H9 (cell line): Measurements from ENCODE around the gene PLP2. TPM values are rescaled to one million over a fixed set of nuclear protein-coding genes. Genes with fewer than 3 reads are reported as not detected.

Experiments used
- DNase-seq: peaks from one replicate; pipeline ENCODE4 v3.0.0-alpha.2; 2017
- H2AFZ ChIP-seq: one replicate; pipeline ENCODE4 v1.6.1; 2013; ENCODE audit warnings: mild to moderate bottlenecking, low read length, control low read depth, moderate library complexity
- H2AK5ac ChIP-seq: 2 replicates; pipeline ENCODE4 v1.6.1; 2013; ENCODE audit warnings: low read length, control low read depth, mixed read lengths; ENCODE audit not compliant: insufficient read length
- H2BK120ac ChIP-seq: one replicate; pipeline ENCODE4 v1.6.1; 2013; ENCODE audit warnings: low read depth, mild to moderate bottlenecking, low read length, control low read depth, inconsistent platforms; ENCODE audit not compliant: poor library complexity, severe bottlenecking
- H2BK12ac ChIP-seq: 2 replicates; pipeline ENCODE4 v1.6.1; 2013; ENCODE audit warnings: low read length, control low read depth, mixed read lengths, low read depth; ENCODE audit not compliant: insufficient read length
- H2BK15ac ChIP-seq: 2 replicates; pipeline ENCODE4 v1.6.1; 2013; ENCODE audit warnings: low read depth, low read length, control low read depth
- H2BK20ac ChIP-seq: one replicate; pipeline ENCODE4 v1.6.1; 2013; ENCODE audit warnings: low read depth, mild to moderate bottlenecking, low read length, control low read depth, inconsistent platforms; ENCODE audit not compliant: poor library complexity, severe bottlenecking
- H2BK5ac ChIP-seq: 2 replicates; pipeline ENCODE4 v1.6.1; 2013; ENCODE audit warnings: low read length, control low read depth, mixed read lengths; ENCODE audit not compliant: insufficient read length
- H3K14ac ChIP-seq: 2 replicates; pipeline ENCODE4 v1.6.1; 2013; ENCODE audit warnings: low read length, control low read depth; ENCODE audit not compliant: insufficient read depth
- H3K18ac ChIP-seq: 2 replicates; pipeline ENCODE4 v1.6.1; 2013; ENCODE audit warnings: low read depth, mild to moderate bottlenecking, mixed read lengths, low read length, control low read depth; ENCODE audit not compliant: insufficient read length
- H3K23ac ChIP-seq: 2 replicates; pipeline ENCODE4 v1.6.1; 2013; ENCODE audit warnings: low read length, control low read depth, mixed read lengths, low read depth; ENCODE audit not compliant: insufficient read length
- H3K23me2 ChIP-seq: 2 replicates; pipeline ENCODE4 v1.6.1; 2013; ENCODE audit warnings: low read depth, mild to moderate bottlenecking, mixed read lengths, low read length, control low read depth; ENCODE audit not compliant: insufficient read length, poor library complexity, severe bottlenecking
- H3K27ac ChIP-seq: 2 replicates; pipeline ENCODE4 v1.5.1; 2013; ENCODE audit warnings: low read length, control low read depth, mixed read lengths, low read depth; ENCODE audit not compliant: insufficient read length
- H3K27me3 ChIP-seq: 2 replicates; pipeline ENCODE4 v1.6.1; 2013; ENCODE audit warnings: low read length, control low read depth, inconsistent platforms; ENCODE audit not compliant: insufficient read depth
- H3K4ac ChIP-seq: 2 replicates; pipeline ENCODE4 v1.6.1; 2013; ENCODE audit warnings: low read depth, mild to moderate bottlenecking, control low read depth, inconsistent platforms, low read length, moderate library complexity
- H3K4me1 ChIP-seq: 2 replicates; pipeline ENCODE4 v1.6.1; 2013; ENCODE audit warnings: low read length, control low read depth, inconsistent platforms; ENCODE audit not compliant: insufficient read depth
- H3K4me2 ChIP-seq: 2 replicates; pipeline ENCODE4 v1.6.1; 2013; ENCODE audit warnings: low read length, control low read depth, mixed read lengths; ENCODE audit not compliant: insufficient read length, insufficient read depth
- H3K56ac ChIP-seq: 2 replicates; pipeline ENCODE4 v1.6.1; 2013; ENCODE audit warnings: low read depth, mild to moderate bottlenecking, mixed read lengths, low read length, control low read depth; ENCODE audit not compliant: insufficient read length
- H3K79me1 ChIP-seq: 2 replicates; pipeline ENCODE4 v1.6.1; 2013; ENCODE audit warnings: low read depth, mild to moderate bottlenecking, moderate library complexity, low read length, control low read depth, inconsistent platforms; ENCODE audit not compliant: insufficient read depth, poor library complexity, severe bottlenecking
- H3K79me2 ChIP-seq: 2 replicates; pipeline ENCODE4 v1.6.1; 2013; ENCODE audit warnings: low read length, control low read depth, inconsistent platforms; ENCODE audit not compliant: insufficient read depth
- H3K9ac ChIP-seq: 2 replicates; pipeline ENCODE4 v1.6.1; 2013; ENCODE audit warnings: low read length, control low read depth, mixed read lengths; ENCODE audit not compliant: insufficient read length; ENCODE audit errors: extremely low read depth
- H3K9me3 ChIP-seq: one replicate; pipeline ENCODE4 v1.6.1; 2013; ENCODE audit warnings: low read depth, low read length, inconsistent platforms; ENCODE audit not compliant: control insufficient read depth
- H3T11ph ChIP-seq: one replicate; pipeline ENCODE4 v1.6.1; 2013; ENCODE audit warnings: mild to moderate bottlenecking, low read length, control low read depth, inconsistent platforms
- H4K20me1 ChIP-seq: one replicate; pipeline ENCODE4 v1.6.1; 2013; ENCODE audit not compliant: control insufficient read depth, insufficient read length, insufficient read depth
- H4K5ac ChIP-seq: 2 replicates; pipeline ENCODE4 v1.6.1; 2013; ENCODE audit warnings: low read depth, mild to moderate bottlenecking, mixed read lengths, low read length, control low read depth; ENCODE audit not compliant: insufficient read length
- H4K8ac ChIP-seq: replicated peaks from 2 replicates; pipeline ENCODE4 v1.6.1; 2013; ENCODE audit warnings: low read length, control low read depth, mixed read lengths, low read depth; ENCODE audit not compliant: insufficient read length
- H4K91ac ChIP-seq: 2 replicates; pipeline ENCODE4 v1.6.1; 2013; ENCODE audit warnings: low read depth, mild to moderate bottlenecking, moderate library complexity, mixed read lengths, low read length, control low read depth; ENCODE audit not compliant: insufficient read length
- H3K27ac Mint-ChIP-seq, 3 experiments: 2 replicates in 2 of 3; 3 replicates in 1 of 3; pipeline ENCODE4 v1.8.0; 2020 to 2021; ENCODE audit warnings: mixed read lengths in 3 of 3, mild to moderate bottlenecking in 1 of 3, moderate library complexity in 1 of 3
- H3K27me3 Mint-ChIP-seq: 2 replicates; pipeline ENCODE4 v1.8.0; 2021; ENCODE audit warnings: low read depth, mild to moderate bottlenecking, moderate library complexity, mixed read lengths
- H3K36me3 Mint-ChIP-seq, 3 experiments: 2 replicates in 2 of 3; 3 replicates in 1 of 3; pipeline ENCODE4 v1.8.0; 2020 to 2021; ENCODE audit warnings: low read depth in 3 of 3, mixed read lengths in 3 of 3; ENCODE audit not compliant: insufficient read depth in 1 of 3
- H3K4me1 Mint-ChIP-seq, 2 experiments: 2 replicates each; pipeline ENCODE4 v1.8.0; 2020; ENCODE audit warnings: mixed read lengths in 2 of 2
- H3K4me3 Mint-ChIP-seq, 2 experiments: 2 replicates in 1 of 2; 3 replicates in 1 of 2; pipeline ENCODE4 v1.8.0; 2020 to 2021; ENCODE audit warnings: mild to moderate bottlenecking in 2 of 2, mixed read lengths in 2 of 2, moderate library complexity in 1 of 2
- H3K9me3 Mint-ChIP-seq, 2 experiments: 2 replicates in 1 of 2; 3 replicates in 1 of 2; pipeline ENCODE4 v1.8.0; 2020; ENCODE audit warnings: mild to moderate bottlenecking in 2 of 2, mixed read lengths in 2 of 2, moderate library complexity in 1 of 2
- total RNA-seq: library from RNA; stranded (reverse); gene quantifications from 2 replicates; pipeline ENCODE4 v1.2.1, GENCODE V29; 2021
- TF ChIP-seq, protein P1 (sequence below): fragments of 200-600 bp; sonication (generic); conservative IDR thresholded peaks from 3 replicates; pipeline ENCODE4 v1.8.0; 2021; ENCODE audit warnings: antibody characterized with exemption, mild to moderate bottlenecking

The PLP2 gene
- total RNA-seq, 1 experiment from 2014 or later, result 11.7 TPM

DNA sequence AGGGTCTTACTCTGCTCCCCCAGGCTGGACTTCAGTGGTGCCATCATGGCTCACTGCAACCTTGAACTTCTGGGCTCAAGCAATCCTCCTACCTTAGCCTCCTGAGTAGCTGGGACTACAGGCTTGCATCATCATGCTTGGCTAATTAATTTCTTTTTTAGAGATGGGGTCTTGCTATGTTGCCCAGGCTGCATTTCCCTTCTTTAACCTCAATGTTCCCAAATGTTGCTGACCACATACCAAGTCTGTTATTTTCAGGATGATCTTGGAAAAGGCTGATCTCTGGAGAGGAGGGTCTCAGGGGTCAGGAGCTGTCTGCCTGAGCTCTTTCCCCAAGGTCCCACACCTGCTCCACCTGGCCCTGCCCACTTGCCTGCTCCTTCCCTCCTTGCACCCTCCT lies 48.4 kb downstream of the PLP2 start:
- H3K36me3 Mint-ChIP-seq, result peaks cover 0 to 17% (median 6%) of the 10 kb centered on the region in 3 experiments; a peak in 6 of 7 replicates
- Histone ChIP-seq H3T11ph (no peak overlapping the region), H3K27ac (no peak overlapping the region), H2BK15ac (no peak overlapping the region), H3K14ac (no peak overlapping the region), H3K4ac (no peak overlapping the region), H2AK5ac (no peak overlapping the region), H3K23ac (no peak overlapping the region), H3K79me2 (no peaks in the 10 kb centered on the region), H4K5ac (no peak overlapping the region), H3K56ac (no peak overlapping the region), H3K23me2 (no peaks in the 10 kb centered on the region), H4K8ac (no peak overlapping the region), H2BK20ac (no peak overlapping the region), H4K20me1 (no peaks in the 10 kb centered on the region), H3K4me2 (no peak overlapping the region), H4K91ac (no peak overlapping the region), H3K9ac (no peak overlapping the region), H3K27me3 (no peaks in the 10 kb centered on the region), H3K4me1 (no peaks in the 10 kb centered on the region), H3K79me1 (no peaks in the 10 kb centered on the region), H3K18ac (no peak overlapping the region), H2BK12ac (no peak overlapping the region), H2AFZ (no peak overlapping the region), H2BK5ac (no peak overlapping the region), H2BK120ac (no peak overlapping the region), H3K9me3 (peaks cover 39% of the 10 kb centered on the region)
- no peak overlapping the region for H3K4me3 Mint-ChIP-seq
- TF ChIP-seq, protein P1, sequence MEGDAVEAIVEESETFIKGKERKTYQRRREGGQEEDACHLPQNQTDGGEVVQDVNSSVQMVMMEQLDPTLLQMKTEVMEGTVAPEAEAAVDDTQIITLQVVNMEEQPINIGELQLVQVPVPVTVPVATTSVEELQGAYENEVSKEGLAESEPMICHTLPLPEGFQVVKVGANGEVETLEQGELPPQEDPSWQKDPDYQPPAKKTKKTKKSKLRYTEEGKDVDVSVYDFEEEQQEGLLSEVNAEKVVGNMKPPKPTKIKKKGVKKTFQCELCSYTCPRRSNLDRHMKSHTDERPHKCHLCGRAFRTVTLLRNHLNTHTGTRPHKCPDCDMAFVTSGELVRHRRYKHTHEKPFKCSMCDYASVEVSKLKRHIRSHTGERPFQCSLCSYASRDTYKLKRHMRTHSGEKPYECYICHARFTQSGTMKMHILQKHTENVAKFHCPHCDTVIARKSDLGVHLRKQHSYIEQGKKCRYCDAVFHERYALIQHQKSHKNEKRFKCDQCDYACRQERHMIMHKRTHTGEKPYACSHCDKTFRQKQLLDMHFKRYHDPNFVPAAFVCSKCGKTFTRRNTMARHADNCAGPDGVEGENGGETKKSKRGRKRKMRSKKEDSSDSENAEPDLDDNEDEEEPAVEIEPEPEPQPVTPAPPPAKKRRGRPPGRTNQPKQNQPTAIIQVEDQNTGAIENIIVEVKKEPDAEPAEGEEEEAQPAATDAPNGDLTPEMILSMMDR, result no peak
- H3K27me3 Mint-ChIP-seq, result peaks cover 31% of the 10 kb centered on the region
- no peaks in the 10 kb centered on the region for H3K4me1 Mint-ChIP-seq
- DNase-seq, result no peak
- no peak overlapping the region for H3K27ac Mint-ChIP-seq
- H3K9me3 Mint-ChIP-seq, result peaks cover 84% of the 10 kb centered on the region in 2 experiments
